ENCODE results near the gene OGDHL.

The OGDHL gene

DNA sequence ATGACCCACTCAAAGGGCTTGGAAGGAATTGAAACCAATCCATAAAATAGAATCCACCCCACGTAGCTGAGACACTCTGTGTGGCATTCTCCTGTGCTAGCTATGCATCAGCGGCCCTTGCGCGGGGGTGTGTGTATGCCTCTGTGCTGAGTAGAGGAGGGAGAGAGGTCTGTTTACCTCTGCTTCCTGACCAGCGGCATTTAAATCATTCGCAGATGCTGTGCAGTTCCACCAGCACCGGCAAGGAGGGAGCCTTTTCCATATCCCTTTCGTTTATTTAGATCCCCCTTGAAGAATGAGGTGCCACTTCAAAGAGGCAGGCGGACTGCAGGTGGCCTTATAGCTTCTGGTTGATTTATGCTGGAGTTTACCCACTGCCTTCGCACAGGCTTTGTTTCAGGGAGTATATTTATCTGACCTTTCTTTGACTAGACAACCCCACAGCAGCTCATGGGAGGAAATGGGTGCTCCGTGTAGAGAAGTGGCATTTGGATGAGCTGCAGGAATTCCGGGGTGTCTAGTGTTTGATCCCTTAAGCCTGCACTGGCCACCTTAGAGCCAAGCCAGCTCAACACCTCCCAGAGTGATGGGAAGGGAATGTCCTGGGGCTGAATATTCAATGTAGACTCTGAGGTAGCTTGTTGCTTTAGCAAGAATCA lies 71.3 kb downstream of the OGDHL start:
- TF ChIP-seq CTCF (IDR thresholded peaks at IDR 0.05), result no peak

DNA sequence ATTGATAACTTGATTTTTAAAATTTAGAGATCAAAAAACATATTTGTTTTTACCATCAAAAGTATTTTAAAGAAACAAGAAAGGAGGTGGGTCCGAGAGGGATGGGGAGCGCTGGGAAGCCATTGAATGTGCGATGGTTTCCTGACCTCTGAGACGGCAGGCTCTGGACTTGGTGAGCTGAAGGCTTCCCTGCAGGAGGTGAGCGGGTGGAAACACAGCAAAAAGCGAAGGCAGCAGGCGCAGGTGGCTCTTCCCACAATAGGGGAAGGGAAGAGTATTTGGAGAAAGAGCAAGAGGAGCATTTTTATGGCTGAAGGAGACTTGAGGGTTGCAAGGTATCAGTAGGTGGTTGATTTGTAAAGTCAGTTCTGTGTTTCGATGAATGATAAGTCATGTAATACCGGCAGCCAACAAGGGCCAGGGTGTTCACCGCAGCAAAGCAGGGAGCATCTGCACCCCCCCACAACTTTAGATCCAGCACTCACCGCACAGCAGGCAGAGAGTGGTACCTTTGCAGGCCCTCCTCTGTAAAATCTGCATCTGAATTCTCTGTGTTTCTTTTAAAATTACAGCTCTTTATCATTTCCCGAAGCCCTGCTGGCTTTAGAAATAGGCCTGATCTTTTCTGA lies 72.1 kb downstream of the OGDHL start:
- no peak for TF ChIP-seq CTCF (IDR thresholded peaks at IDR 0.05)

GRCh38 chr10:49688920-49689319 lies 73.2 kb downstream of the OGDHL start:
- no peak for TF ChIP-seq CTCF (IDR thresholded peaks at IDR 0.05)

- TF ChIP-seq CTCF (IDR thresholded peaks at IDR 0.05), result no peak
Measured at GRCh38 chr10:49688261-49688846, 73.8 kb downstream of the OGDHL start.

GRCh38 chr10:49686651-49687050 lies 75.5 kb downstream of the OGDHL start:
- TF ChIP-seq CTCF (IDR thresholded peaks at IDR 0.05), result no peak
